Right ventricle myocardium inferior (tissue), 1 donor: ENCODE measurements around the gene CD36. TPM values are rescaled to one million over a fixed set of nuclear protein-coding genes. Genes with fewer than 3 reads are reported as not detected.

ENCODE experiments used
- ATAC-seq: fragments of 200-7000 bp; cut with Tn5 transposase; one replicate; pipeline ENCODE4 v1.9.1; 2020; ENCODE audit warnings: mild to moderate bottlenecking, moderate library complexity
- DNase-seq: peaks from one replicate; pipeline ENCODE4 v3.0.0; 2021; ENCODE audit errors: missing footprints
- intact Hi-C: fragments of 100-400 bp; cut with DNase I; formaldehyde crosslinking; loops from one replicate; pipeline ENCODE4 v1.11.0; 2022
- long read RNA-seq: library from polyadenylated mRNA; unstranded; transcript quantifications from one replicate; pipeline ENCODE4 v2.0.0, GENCODE V29; 2021
- total RNA-seq: library from RNA; stranded (reverse); fragmentation: NEBNext Ultra II Directional; extraction: Animal tissue kit (Norgen Biotek cat#: 25700); gene quantifications from one replicate; pipeline ENCODE4 v1.2.1, GENCODE V29; 2021
- donor health status: DM: no; HTN: yes; CAD: no; lungs with severe emphysema.

Gene CD36
- 1,230 TPM for total RNA-seq
- long read RNA-seq, transcript CD36-201 (14 exons, 2,094 nt): major isoform, 140 of 488 reads
- long read RNA-seq, transcript CD36-202 (14 exons, 1,942 nt): minor isoform, 37 of 488 reads
- long read RNA-seq, transcript CD36-214 (15 exons, 2,298 nt): minor isoform, 74 of 488 reads
- long read RNA-seq, partial matches to known transcripts: 39 of 488 reads
- long read RNA-seq, other reads (novel, unspliced or antisense): 196 of 488 reads

DNA sequence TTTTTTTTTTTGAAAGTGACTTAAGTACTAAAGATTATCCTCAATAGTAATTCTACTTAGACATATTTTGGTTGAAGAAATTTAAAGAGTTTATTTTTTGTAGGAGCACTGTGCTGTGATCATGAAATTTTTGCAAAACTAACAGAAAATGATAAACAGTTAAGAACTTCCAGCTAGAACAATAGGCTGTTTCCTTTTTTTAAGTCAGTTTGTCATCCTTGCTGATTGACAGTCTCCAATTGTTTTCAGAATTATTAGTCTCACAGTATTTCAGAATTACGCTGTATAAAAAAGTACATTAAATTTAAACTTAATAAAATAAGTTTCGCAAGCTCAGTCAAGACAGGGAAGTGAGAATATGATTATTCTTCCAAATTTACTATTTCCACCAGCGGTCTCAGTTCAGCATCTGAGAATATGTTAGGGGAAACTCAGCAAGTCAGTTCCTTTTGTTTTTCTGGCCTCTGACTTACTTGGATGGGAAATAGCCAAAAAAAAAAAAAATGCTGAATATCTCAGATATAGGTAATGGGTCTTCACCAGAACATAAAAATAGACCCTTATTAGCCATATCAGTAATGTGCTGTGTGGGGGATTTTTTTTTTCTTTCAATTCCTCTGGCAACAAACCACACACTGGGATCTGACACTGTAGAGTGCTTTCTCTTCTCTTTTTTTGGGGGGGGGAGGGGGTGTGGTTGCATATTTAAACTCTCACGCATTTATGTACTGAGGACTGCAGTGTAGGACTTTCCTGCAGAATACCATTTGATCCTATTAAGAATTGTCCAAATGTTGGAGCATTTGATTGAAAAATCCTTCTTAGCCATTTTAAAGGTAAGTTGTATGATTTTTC, at the start of gene CD36:
CD36 (plus strand) TSS at position 732 of the 855 bp plus-strand sequence. CDS start 8,099 bp downstream, outside the sequence.
- no peak for DNase-seq
- peak; percentile 75 for ATAC-seq
- intact Hi-C loops: loop anchor here (2.0 to 5.0 kb wide), 2 partner anchors 89 to 151 kb away; no protein-coding TSS in a partner anchor

DNA sequence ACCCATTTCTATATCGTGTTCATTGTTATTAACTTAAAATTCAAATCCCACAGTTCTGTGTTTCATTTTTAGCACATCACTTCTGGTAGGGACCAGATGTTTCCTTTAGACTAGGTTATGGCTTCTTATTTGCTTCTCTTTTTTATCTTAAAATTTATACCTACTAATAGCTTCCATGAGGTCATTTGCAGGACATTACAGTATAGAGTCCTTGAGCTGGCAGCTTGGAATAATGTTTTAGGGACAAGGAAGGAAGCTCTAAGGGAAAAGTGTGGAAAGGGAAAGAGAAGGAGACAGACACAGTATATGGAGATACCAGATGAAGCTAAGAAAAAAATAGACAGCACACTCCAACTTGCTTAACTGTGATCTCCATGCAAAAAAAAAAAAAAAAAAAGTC, 48.8 kb upstream of the CD36 start:
- no peak for ATAC-seq
- intact Hi-C loops: loop anchor here (10.0 kb wide), 1 partner anchor 185 kb away; no protein-coding TSS in a partner anchor
- no peak for DNase-seq

DNA sequence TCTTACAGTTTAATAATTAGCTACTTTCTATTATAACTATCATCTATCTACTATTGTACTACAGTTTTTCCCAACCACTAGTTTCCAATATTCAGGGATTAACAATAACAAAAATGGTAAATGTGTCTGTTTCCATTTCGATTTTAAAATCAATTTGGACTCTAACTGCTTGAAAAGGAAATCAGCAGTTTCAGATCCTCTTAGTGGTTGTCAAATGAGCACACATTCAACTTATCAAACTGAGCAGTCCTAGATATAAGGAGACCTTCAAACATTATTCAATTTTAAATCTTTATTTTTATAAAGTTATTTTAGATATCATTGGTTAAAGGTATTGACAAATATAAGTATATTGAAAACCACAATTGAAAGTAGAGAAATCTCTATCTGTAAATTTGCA, 46.8 kb upstream of the CD36 start:
- intact Hi-C loops: no loop called here
- DNase-seq: no peak
- ATAC-seq: no peak

DNA sequence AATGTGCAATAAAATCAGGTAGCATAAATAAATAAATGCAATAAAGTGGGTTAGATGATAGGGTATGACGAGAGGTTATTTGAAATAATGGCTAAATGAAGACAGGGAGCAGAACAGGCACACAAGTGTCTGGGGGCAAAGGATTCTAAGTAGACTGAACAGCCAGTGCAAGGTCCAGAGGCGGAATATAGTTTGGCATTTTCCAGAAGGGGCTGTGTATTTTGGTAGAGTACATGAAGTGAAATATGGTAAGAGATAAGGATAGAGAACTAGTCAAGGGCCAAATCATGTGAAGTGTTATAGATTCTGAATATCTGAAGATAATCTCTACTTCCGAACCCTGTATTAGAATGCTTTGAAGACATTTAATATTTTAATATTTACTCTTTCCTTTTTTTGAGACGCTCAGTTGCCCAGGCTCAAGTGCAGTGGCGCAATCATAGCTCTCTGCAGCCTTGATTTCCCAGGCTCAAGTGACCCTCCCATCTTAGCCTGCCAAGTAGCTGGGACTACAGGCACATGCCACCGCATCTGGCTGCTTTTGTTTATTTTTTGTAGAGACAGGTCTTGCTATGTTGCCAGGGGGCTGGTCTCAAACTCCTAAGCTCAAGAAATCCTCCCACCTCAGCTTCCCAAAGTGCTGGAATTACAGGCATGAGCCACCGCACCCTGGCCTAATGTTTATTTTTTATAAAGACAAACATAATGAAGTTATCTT, 44.4 kb upstream of the CD36 start:
- peak; percentile 78 for ATAC-seq
- DNase-seq: no peak
- intact Hi-C loops: no loop called here

DNA sequence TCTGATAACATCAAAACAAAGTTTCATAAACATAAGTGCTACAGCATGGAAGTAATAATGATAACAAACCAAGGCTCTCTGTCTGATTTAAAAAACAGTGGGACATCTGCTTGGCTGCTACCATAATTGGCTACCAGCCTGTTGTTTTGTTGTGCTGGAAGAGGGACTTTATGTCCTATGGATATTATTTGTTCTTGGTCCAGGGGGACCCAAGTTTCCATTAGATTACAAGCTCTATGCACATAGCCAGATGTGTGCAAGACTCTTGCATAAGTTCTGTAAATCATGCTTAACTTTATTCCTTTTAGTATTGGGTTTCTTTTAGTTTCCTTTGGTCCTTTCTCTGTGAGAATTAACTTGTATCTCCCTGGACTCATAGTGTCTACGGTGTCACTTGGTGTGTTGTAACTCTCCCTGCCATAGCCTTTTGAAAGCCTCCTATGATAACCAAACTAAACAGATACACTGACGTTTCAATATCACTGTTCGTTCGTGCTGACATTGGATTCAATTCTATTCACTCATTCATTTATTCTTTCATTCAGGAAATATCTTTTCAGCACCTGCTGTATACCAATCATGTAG, 41.4 kb upstream of the CD36 start:
- ATAC-seq (peak; percentile 53), DNase-seq (no peak)
- intact Hi-C loops: loop anchor here (2.0 to 5.0 kb wide), 2 partner anchors 44 to 45 kb away; no protein-coding TSS in a partner anchor

DNA sequence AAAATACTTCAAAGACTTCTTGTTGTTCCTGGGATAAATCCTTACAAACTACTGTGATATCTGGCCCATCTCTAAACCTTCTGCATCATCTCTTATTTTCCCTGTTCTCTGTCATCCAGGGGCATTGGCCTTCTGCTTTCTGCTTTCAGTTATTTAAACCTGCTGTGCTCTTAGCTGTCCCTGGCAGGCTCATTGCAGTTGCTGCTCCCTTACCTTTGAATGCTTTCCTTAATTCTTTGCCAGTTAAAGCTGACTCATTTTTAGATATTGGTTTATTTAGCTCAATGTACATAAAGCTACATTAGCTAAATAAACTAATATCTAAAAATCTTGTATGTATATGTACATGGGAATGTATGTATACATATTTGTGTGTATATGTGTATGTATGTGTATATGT, 40.6 kb upstream of the CD36 start:
- no peak for ATAC-seq
- DNase-seq: no peak
- intact Hi-C loops: loop anchor here (2.0 to 5.0 kb wide), 2 partner anchors 43 to 46 kb away; no protein-coding TSS in a partner anchor

DNA sequence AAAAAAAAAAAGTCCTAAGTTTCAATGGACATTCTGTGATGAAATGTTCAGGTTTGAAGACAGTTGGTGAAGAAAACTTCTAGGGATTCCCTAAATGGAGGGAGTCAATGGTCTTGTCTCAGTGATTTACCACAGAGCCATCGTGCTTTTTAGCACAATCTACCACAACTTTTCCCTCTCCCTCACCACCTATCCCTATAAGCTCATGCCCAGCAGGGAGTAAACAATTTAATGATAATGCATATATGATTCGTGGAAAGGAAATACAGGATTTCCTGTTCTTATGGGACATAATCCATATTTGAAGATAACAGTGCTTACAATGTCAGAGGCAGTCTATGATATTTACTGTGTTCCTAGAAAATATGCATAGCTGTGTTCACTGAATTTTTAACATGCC, 38.4 kb upstream of the CD36 start:
- DNase-seq: no peak
- intact Hi-C loops: loop anchor here (5.0 kb wide), 2 partner anchors 57 to 103 kb away; no protein-coding TSS in a partner anchor
- no peak for ATAC-seq

DNA sequence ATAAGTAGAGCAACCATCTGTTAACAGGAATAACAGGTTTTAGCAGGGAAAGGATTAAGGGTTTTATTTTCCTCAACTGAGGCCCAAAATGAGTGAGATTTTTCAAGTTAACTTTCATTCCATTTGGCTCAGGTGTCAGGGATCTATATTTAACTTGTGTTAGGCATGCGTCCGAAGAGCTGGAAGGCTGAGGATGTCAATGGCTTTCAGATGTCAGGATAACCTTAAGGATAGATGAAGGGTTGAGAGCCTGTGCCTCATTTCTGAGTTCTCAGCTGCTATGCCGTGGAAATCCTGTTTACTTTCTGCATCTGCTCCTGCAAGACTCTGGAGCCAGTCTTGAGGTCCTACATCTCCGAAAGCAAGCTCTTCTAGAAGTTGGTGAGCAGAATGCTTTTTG, 36.4 kb upstream of the CD36 start:
- intact Hi-C loops: loop anchor here (5.0 kb wide), 2 partner anchors 55 to 105 kb away; no protein-coding TSS in a partner anchor
- ATAC-seq (peak; percentile 32), DNase-seq (no peak)

DNA sequence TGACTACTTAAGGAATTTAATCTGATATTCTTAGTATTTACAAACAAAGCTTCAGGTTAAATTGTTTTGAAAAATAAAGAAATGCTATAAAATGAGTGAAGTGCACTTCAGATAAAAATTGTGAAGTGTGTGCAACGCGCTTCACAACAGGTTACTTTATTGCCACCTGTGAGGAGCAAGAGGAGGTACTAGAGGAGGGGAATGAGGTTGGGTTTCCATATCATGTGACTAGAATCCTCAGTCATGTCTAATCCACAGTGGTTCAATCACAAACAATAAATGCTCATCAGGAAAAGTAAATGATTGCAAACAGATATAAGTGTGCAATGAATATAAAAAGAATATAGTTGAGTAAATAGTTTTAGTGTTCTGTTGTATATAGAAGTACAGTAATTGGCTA, 34.5 kb upstream of the CD36 start:
- intact Hi-C loops: loop anchor here (5.0 kb wide), 2 partner anchors 53 to 107 kb away; no protein-coding TSS in a partner anchor
- ATAC-seq: peak; percentile 81
- no peak for DNase-seq

DNA sequence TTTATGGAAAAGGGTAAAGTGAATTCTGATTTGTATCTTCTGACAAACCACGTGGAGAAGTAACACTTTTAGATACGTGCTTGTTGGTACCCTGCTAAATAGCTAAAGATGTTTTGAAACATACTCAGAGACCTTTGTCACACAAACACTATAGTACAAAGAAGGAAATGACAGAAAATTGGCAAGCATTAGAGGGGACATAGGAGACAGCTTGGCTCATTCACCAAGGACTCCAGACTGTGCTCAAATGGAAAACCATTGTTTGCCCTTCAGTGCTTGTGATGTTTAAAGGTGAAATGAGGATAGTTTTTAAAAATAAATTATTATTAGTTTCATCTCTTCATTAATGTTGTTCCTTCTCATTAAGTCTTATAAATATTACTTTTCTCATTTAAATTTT, 34.0 kb upstream of the CD36 start:
- ATAC-seq: peak; percentile 88
- intact Hi-C loops: loop anchor here (5.0 kb wide), 2 partner anchors 53 to 107 kb away; no protein-coding TSS in a partner anchor
- no peak for DNase-seq

DNA sequence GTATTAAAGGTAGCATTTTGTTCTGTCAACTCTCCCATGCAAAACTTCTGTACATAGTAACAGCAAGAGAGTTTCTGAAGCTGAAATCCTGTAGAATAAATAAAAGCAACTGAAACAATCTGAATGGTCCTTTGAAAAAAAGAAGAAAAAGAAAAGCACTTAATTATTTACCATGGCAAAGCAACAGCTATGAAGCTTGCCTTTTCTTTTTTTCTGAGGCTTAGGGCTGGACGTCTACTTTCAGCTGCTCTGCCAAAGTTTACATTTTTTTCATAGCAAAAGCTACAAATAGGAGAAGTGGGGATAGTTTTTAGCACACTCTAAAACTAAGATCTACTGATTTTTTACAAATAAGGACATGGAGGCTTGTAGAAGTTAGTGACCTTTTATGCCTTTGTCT, 31.3 kb upstream of the CD36 start:
- ATAC-seq (no peak), DNase-seq (no peak)
- intact Hi-C loops: loop anchor here (5.0 kb wide), 1 partner anchor 140 kb away; no protein-coding TSS in a partner anchor

DNA sequence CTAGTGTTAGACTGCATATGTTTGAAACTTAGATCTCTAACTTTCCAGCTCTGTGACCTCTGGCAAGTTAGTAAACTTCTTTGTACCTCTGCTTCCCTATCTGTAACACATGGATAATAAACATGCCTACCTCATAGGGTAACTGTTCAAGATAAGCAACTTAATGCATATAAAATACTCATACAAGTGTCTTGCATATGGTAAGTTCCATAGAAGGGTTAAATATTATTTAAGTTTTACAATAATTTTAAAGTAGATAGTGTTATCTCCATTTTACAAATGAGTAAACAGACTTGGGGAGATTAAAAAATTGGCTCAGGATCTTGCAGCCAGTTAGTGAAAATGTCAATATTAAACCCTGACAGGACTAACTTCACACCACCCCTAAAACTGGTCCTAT, 30.1 kb upstream of the CD36 start:
- DNase-seq (no peak), ATAC-seq (no peak)
- intact Hi-C loops: loop anchor here (5.0 kb wide), 1 partner anchor 141 kb away; no protein-coding TSS in a partner anchor

DNA sequence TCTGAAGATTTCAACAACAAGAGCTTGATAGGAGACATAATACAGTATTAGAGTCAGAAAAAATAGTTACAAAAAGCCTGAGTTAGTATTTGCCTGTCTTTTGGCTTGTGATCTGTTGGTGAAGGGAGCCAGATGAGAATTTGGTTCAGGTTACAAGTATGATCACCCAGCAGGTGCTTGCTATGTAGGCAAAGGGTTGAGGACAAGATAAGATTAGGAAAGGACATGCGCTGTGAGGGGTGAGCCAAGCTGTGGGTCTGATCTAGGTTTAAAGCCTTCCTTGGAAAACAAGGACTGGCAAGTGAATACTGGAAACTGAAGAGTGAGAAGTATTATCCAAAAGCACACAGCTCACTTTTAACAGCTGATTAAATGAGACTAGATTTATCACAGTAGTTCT, 28.7 kb upstream of the CD36 start:
- intact Hi-C loops: loop anchor here (5.0 kb wide), 1 partner anchor 142 kb away; no protein-coding TSS in a partner anchor
- ATAC-seq (peak; percentile 80), DNase-seq (no peak)

DNA sequence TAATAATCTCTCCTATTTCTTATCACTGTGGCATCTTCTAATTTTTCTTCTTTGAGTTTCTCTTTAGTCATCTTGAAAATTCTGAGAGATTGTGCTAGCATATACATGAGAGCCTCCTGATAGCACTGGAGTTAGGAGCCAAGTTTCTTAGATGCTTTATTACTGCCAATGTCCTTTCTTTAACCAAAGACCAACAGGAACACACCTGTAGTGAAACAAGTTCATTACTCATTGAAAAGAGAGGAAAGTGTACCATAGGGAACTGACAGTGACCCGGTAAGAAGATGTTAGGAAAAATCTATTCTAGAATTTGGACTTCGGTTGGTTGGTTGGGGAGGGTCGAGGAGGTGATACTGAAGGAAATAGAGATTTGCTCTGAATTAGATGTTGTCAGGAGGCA, 27.1 kb upstream of the CD36 start:
- intact Hi-C loops: no loop called here
- ATAC-seq (no peak), DNase-seq (no peak)

DNA sequence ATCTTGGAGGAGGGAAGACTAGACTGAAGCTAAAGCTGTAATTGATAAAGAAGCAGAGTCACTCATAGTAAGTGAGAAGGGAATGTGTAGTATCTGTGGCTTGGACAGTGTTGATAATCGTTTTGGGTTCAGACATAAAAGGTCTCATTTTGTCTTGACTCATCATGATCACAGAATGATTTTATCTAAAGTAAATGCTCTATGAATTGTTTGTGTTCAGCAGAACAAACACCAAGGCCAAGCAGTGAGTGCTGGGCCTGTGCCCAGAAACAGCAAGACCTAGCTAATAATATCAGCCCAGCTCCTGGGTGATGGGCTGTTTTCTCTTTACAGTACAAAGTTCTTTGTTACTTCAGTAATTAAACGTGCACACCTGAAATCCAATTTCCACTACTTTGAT, 26.7 kb upstream of the CD36 start:
- ATAC-seq: peak; percentile 59
- intact Hi-C loops: no loop called here
- DNase-seq: peak; percentile 72

DNA sequence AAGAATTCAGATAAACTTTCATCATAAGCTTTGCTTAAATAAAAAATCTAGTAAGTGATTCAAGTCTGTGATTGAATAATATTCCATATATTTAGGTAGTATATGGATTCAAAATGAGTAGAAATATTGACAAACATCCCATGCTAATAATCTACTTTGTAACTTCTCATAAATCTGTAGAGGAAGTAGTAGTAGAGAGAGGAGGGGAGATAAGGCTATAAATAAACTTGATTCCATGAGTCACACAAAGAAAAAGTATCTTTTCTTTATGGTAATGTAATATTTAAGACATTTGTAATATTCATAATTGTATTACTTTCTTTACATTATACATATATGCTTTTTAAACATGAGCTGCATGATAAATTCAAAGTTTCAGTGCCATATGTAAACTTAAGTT, 25.6 kb upstream of the CD36 start:
- intact Hi-C loops: no loop called here
- ATAC-seq (no peak), DNase-seq (no peak)

DNA sequence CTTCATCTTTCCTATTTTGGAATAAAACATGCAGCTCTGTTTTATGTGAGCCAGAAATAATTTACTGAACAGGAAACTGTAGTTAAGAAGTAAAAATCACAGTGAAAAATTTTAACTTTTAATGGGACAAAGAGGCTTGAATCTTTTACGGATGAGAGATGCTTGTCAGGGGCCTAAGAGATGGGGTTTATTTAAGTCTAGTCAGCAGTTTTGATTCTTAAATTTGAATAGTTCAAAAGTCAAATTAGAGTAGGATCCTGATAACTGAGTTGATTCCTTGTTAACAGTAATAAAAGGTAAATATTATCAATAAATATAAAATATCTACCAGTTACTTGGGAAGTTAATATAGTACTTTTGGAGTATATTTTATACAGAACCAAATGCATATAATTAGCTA, 24.9 kb upstream of the CD36 start:
- DNase-seq (no peak), ATAC-seq (no peak)
- intact Hi-C loops: no loop called here

DNA sequence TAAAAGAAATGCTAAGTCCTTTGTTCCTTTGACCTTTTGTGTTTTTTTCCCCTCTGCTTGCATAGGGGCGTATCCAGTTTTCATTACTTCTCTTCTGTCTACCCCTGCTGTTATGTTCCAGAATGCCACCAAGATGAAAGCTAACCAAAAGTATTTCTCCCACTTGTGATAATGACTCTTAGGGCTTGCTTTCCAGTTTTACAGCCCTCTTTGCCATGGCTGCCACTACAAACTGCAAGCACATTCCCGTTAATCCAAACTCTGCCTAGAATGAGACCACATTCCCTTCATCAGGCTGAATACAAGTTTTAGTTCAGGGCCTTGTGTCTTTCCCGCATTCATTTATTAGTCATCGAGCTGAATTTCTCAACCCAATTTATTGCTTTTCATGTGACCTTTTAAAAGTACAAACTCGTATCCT, 23.6 kb upstream of the CD36 start:
- intact Hi-C loops: no loop called here
- DNase-seq (no peak), ATAC-seq (no peak)

DNA sequence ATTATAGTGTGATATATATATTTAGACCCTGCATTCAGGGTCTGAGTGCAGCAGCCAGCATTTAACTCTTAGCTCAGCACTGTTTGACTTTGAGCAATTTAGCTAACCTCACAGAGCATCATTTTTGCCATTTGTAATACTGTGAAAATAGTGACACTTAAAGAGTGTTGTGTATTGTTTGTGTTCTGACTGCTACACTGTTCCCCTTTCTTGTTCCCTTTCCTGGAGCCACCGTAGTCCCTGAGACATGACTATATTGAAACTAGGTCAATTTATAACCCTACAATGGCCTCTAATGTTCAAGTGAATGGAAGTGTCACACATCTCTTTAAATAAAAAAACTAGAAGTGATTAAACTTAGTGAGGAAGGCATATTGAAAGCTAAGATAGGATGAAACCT, 20.3 kb upstream of the CD36 start:
- peak; percentile 64 for ATAC-seq
- no peak for DNase-seq
- intact Hi-C loops: no loop called here
